ENCODE data around the gene ARFGEF2. TPM values are rescaled to one million over a fixed set of nuclear protein-coding genes. Genes with fewer than 3 reads are reported as not detected.

Gene ARFGEF2
- total and polyA plus RNA-seq, 2 of the 4 experiments (the other 2 are of a cell fraction), result 10.3 to 39.1 TPM

DNA sequence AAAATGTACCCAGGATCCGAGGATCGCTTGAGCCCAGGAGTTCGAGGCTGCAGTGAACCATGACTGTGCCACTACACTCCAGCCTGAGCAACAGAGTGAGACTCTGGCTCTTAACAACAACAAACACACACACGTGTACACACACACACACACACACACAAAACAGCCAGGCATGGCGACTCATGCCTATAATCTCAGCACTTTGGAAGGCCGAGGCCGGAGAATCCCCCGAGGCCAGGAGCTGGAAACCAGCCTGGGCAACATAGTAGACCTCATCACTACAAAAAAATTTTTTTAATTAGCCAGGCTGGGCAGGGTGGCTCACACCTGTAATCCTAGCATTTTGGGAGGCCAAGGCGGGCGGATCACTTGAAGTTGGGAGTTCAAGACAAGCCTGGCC is 23.3 kb upstream of the ARFGEF2 start:
- ChIA-PET POLR2A (ENCODE audit: unreplicated experiment) (no interaction called here), CTCF (interaction anchor here (2.0 kb wide), 1 partner anchor 241 kb away, joined by 8 read pairs; no protein-coding TSS in a partner anchor)
- Histone ChIP-seq H2AFZ (replicated peaks; ENCODE audit: low read length, poor library complexity) (no peak overlapping the region), H4K5ac (ENCODE audit: low read depth, low read length) (no peak overlapping the region), H3K18ac (ENCODE audit: low read depth, low read length) (no peak overlapping the region), H3K36me3 (ENCODE audit: control insufficient read depth, insufficient read depth, low read length) (no peaks in the 10 kb centered on the region), H2AK5ac (ENCODE audit: low read depth, low read length) (no peak overlapping the region), H4K91ac (ENCODE audit: insufficient read depth, low read depth, low read length) (0 out of 2 replicates have a peak overlapping the region, but pooled peaks have one; percentile 7), H3K14ac (replicated peaks; ENCODE audit: low read depth, low read length) (peak overlapping the region; percentile 37; the same call in 1 of the 2 replicates), H3K4ac (ENCODE audit: low read depth, low read length) (peak overlapping the region; percentile 43), H2BK20ac (ENCODE audit: low read depth, low read length) (peak overlapping the region; percentile 3), H3K27me3 (ENCODE audit: control insufficient read depth, insufficient read depth, low read length) (peaks cover 8% of the 10 kb centered on the region), H2BK120ac (ENCODE audit: low read depth, low read length) (peak overlapping the region; percentile 25; the same call in 1 of the 2 replicates), H3K79me1 (ENCODE audit: low read depth in 1 of 2, low read length in 2 of 2) (no peaks in the 10 kb centered on the region), H3K9me1 (ENCODE audit: insufficient read depth, low read length) (peaks cover 7% of the 10 kb centered on the region; the same call in 1 of the 2 replicates), H3K23ac (ENCODE audit: low read depth, low read length) (no peak overlapping the region), H2BK5ac (ENCODE audit: low read depth, low read length, poor library complexity, severe bottlenecking) (no peak overlapping the region), H4K20me1 (ENCODE audit: insufficient read depth, low read length) (peaks cover 4% of the 10 kb centered on the region; the same call in 1 of the 2 replicates), H3K9me3 (ENCODE audit: control insufficient read depth, insufficient read depth, low read length) (peaks cover 7% of the 10 kb centered on the region), H2AK9ac (replicated peaks; ENCODE audit: low read depth, low read length, poor library complexity) (no peak overlapping the region), H4K8ac (ENCODE audit: low read depth in 2 of 2, low read length in 2 of 2) (peak overlapping the region in 1 of 2 experiments; percentile 3; a peak in 1 of 4 replicates), H3K4me2 (ENCODE audit: low read depth, low read length) (no peak overlapping the region), H2BK15ac (ENCODE audit: low read depth, low read length) (no peak overlapping the region), H3K9ac (ENCODE audit: low read depth, low read length) (no peak overlapping the region), H3K4me3 (ENCODE audit: insufficient read depth, low read depth, low read length) (no peak overlapping the region), H3K56ac (ENCODE audit: extremely low read depth, insufficient read depth, low read length) (no peak overlapping the region), H3K27ac (ENCODE audit: insufficient read depth, low read length) (no peak overlapping the region), H3K4me1 (ENCODE audit: control insufficient read depth, insufficient read depth, low read length) (peaks cover 5% of the 10 kb centered on the region; the same call in 1 of the 2 replicates)
- BruUV-seq (replicated peaks), result no TSS peak
- in situ Hi-C loops (cut with MboI; ENCODE audit: low sequenced_read_pairs) (loop anchor here (25.0 kb wide), 1 partner anchor 111 kb away; no protein-coding TSS in a partner anchor), intact Hi-C loops (cut with micrococcal nuclease) (loop anchor here (5.0 kb wide), 1 partner anchor 56 kb away; no protein-coding TSS in a partner anchor), dilution Hi-C loops (cut with HindIII; ENCODE audit: low sequenced_read_pairs, unreplicated experiment) (no loop called here)
- ATAC-seq (ENCODE audit: low read depth), result 0 out of 2 replicates have a peak, but pooled peaks have one; percentile 28
- 53% methylated on average over 4 of the region's 10 CpGs; no CpG with 5 or more reads in 1 of the 2 experiments for WGBS, 2 experiments (ENCODE audit: extremely low coverage in 2 of 2, insufficient read length in 1 of 2)
- DNase-seq, result peak; percentile 67
- TF ChIP-seq FOS (IDR thresholded peaks at IDR 0.05; ENCODE audit: low read depth, low read length), result 0 out of 2 replicates have a peak, but pooled peaks have one; percentile 7
- no peak for TF ChIP-seq MAZ (IDR thresholded peaks at IDR 0.05; ENCODE audit: borderline replicate concordance, low read depth, low read length)

Measured in IMR-90 (cell line).